ENCODE results near the gene RNGTT. TPM values are rescaled to one million over a fixed set of nuclear protein-coding genes. Genes with fewer than 3 reads are reported as not detected.

RNGTT gene
- total RNA-seq, 1 experiment from 2014 or later = 15.2 TPM

GRCh38 chr6:88567696-88568095, 395.7 kb downstream of the RNGTT start:
- Histone ChIP-seq H3F3A (ENCODE audit: insufficient read depth, low read depth) (no peaks in the 10 kb centered on the region), H3K36me3 (ENCODE audit: low read depth) (no peaks in the 10 kb centered on the region), H3K79me2 (ENCODE audit: low read depth) (no peaks in the 10 kb centered on the region), H3K9me3 (ENCODE audit: insufficient read depth, low read depth) (no peaks in the 10 kb centered on the region), H3K4me1 (replicated peaks; ENCODE audit: insufficient read depth) (no peaks in the 10 kb centered on the region), H3K4me3 (no peak overlapping the region), H4K20me1 (ENCODE audit: insufficient read depth) (no peaks in the 10 kb centered on the region), H2AFZ (no peak overlapping the region), H3K9me2 (ENCODE audit: insufficient read depth) (no peaks in the 10 kb centered on the region), H3K27ac (no peak overlapping the region), H3K4me2 (no peak overlapping the region), H3K27me3 (ENCODE audit: insufficient read depth, low read depth) (no peaks in the 10 kb centered on the region)
- intact Hi-C loops (cut with micrococcal nuclease; ENCODE audit: unreplicated experiment) = no loop called here
- DNase-seq = no peak
- ChIA-PET CTCF (no interaction called here), POLR2A (ENCODE audit: unreplicated experiment) (no interaction called here)
- BruUV-seq (replicated peaks) = no TSS peak
- TF ChIP-seq EZH2 (IDR thresholded peaks at IDR 0.05; ENCODE audit: low read depth) (no peak), CTCF (conservative IDR thresholded peaks at IDR 0.05) (no peak)

GRCh38 chr6:88566746-88567534, 396.5 kb downstream of the RNGTT start:
- Histone ChIP-seq H3K27me3 (ENCODE audit: insufficient read depth, low read depth) (no peaks in the 10 kb centered on the region), H3K9me3 (ENCODE audit: insufficient read depth, low read depth) (no peaks in the 10 kb centered on the region), H3K4me1 (replicated peaks; ENCODE audit: insufficient read depth) (no peaks in the 10 kb centered on the region), H3F3A (ENCODE audit: insufficient read depth, low read depth) (no peaks in the 10 kb centered on the region), H4K20me1 (ENCODE audit: insufficient read depth) (no peaks in the 10 kb centered on the region), H3K36me3 (ENCODE audit: low read depth) (no peaks in the 10 kb centered on the region), H3K9me2 (ENCODE audit: insufficient read depth) (no peaks in the 10 kb centered on the region), H2AFZ (no peak overlapping the region), H3K79me2 (ENCODE audit: low read depth) (no peaks in the 10 kb centered on the region), H3K4me2 (no peak overlapping the region), H3K27ac (no peak overlapping the region), H3K4me3 (no peak overlapping the region)
- ChIA-PET POLR2A (ENCODE audit: unreplicated experiment) (no interaction called here), CTCF (no interaction called here)
- no peak for TF ChIP-seq CTCF (conservative IDR thresholded peaks at IDR 0.05)
- TF ChIP-seq EZH2 (IDR thresholded peaks at IDR 0.05; ENCODE audit: low read depth) = no peak
- intact Hi-C loops (cut with micrococcal nuclease; ENCODE audit: unreplicated experiment) = no loop called here
- BruUV-seq (replicated peaks) = no TSS peak
- no peak for DNase-seq

GRCh38 chr6:88565836-88566235, 397.6 kb downstream of the RNGTT start:
- CTCF ChIA-PET = no interaction called here
- H2AFZ ChIP-seq = no peak overlapping the region
- H3K4me3 ChIP-seq = no peak overlapping the region
- H3K9me2 ChIP-seq (ENCODE audit: insufficient read depth) = no peaks in the 10 kb centered on the region
- no peaks in the 10 kb centered on the region for H3K79me2 ChIP-seq (ENCODE audit: low read depth)
- no peak overlapping the region for H3K4me2 ChIP-seq
- intact Hi-C loops (cut with micrococcal nuclease; ENCODE audit: unreplicated experiment) = no loop called here
- H4K20me1 ChIP-seq (ENCODE audit: insufficient read depth) = no peaks in the 10 kb centered on the region
- H3K4me1 ChIP-seq (replicated peaks; ENCODE audit: insufficient read depth) = no peaks in the 10 kb centered on the region
- DNase-seq = no peak
- no peaks in the 10 kb centered on the region for H3K36me3 ChIP-seq (ENCODE audit: low read depth)
- BruUV-seq (replicated peaks) = no TSS peak
- H3K27ac ChIP-seq = no peak overlapping the region
- TF ChIP-seq CTCF (conservative IDR thresholded peaks at IDR 0.05) = no peak
- TF ChIP-seq EZH2 (IDR thresholded peaks at IDR 0.05; ENCODE audit: low read depth) = no peak
- no peaks in the 10 kb centered on the region for H3K27me3 ChIP-seq (ENCODE audit: insufficient read depth, low read depth)
- H3F3A ChIP-seq (ENCODE audit: insufficient read depth, low read depth) = no peaks in the 10 kb centered on the region
- POLR2A ChIA-PET (ENCODE audit: unreplicated experiment) = no interaction called here
- no peaks in the 10 kb centered on the region for H3K9me3 ChIP-seq (ENCODE audit: insufficient read depth, low read depth)
